ENCODE data around the gene IL4I1.
"Not testable (repeated sequence)": the region's sequence is repeated elsewhere in the genome, so short reads cannot be mapped to it uniquely, and the experiment has no call there.

IL4I1 gene

DNA sequence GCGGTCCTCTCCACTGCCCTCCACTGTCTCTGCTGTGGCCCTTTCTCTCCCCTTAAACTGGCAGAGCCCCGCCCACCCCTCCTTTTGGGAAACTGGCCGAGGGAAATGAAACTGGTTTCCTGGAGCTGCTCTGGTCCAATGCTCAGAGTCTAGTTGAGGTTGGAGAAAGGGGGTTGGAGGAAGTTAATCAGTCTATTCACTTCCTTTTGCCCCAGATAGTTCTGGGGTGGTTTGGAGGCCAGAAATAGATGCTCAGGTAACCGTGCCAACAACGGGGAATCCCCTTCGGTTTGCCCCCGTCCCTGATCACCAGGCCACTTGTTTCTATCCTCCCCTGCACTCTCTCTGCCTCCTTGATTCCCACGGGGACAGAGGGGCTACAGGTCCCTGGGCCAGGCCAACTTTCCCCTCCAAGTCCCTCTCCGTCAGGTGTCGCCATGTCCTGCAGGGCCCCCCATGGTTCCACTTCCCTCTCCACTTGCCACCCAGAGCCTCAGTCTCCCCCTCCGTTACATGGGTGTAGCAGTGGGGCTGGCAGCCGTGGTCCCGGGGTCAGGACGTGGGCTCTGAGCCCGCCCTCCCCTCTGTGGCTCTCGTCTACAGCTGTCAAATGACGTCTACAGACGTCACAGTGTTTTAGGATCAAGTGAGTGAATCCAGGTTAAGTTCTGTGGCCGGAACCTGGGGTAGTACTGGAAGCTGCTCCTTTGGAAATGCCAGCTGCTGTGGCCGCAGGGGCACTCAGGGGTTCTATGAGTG lies at the start of gene IL4I1:
IL4I1 (minus strand) TSS at position 25 of the 759 bp plus-strand sequence. CDS start 727 bp downstream, outside the sequence.
- Histone ChIP-seq H3K27ac (peak within 1 kb of the TSS in 20 of 21 experiments; percentile 18 to 84 (median 70)), H3K4me3 (peak within 1 kb of the TSS in 2 of 7 experiments; percentile 1 to 15)

DNA sequence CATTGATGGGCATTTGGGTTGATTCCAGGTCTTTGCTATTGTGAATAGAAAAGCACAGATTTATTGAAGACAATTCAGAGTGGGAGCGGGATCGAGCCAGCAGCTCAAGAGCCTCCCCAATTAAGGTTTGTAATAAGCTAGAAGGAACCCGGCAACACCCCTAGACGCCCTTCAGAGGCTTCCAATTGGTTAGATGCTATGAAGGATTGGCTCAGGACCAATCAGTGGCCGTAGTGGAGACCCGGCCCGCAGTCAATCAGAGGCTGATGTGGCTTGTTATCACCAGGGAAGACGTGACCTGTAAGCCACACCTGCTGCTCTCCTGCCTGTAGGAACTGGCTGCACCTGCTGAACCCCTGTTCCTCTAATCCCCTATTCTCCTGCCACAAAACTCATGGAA lies 49.7 kb upstream of the IL4I1 start:
- no peak overlapping the region for H3K4me3 ChIP-seq

GRCh38 chr19:49944567-49944966 lies 47.9 kb upstream of the IL4I1 start:
- H3K27ac ChIP-seq, H3K4me3 ChIP-seq: not testable (repeated sequence)

More for the DNA sequence above, 49.7 kb upstream of the IL4I1 start:
- no peak overlapping the region for H3K27ac ChIP-seq

GRCh38 chr19:49940482-49940791 lies 43.8 kb upstream of the IL4I1 start:
- Histone ChIP-seq H3K4me3 (no peak overlapping the region), H3K27ac (no peak overlapping the region)

DNA sequence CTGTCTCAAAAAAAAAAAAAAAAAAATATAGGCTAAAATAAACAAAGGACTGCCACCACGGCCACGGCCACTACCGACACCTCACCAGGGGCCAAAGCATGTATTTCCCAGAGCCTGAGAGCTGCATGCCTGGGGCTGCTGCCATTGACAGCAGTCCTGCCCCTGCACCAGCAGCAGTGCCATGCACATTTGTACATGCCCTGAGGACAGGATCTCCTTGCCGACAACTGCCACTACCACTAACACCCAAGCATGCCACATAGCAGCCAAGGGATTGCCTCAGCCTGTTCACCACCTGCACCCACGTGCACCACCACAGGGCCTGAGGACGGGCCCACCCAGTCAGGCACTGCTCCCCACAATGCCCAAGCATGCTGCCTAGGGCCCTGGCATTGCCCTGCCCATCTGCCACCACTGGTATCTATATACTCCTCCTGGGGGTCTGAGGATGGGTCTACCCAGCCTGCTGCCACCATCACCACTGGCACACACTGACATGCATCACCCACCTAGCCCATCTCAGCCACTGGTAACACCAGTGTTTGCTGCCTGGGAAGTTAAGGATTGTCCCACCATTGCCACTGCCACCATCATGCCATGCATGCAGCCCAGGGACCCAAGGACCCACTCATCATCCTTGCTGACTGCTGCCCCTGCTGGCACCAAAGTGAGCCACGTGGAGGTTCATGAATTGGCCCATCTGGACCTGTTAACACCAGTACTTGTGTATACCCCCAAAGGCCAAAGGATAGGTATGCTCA lies 43.2 kb upstream of the IL4I1 start:
- no peak overlapping the region for H3K27ac ChIP-seq
- no peak overlapping the region for H3K4me3 ChIP-seq

- Histone ChIP-seq H3K27ac (no peak overlapping the region), H3K4me3 (no peak overlapping the region)
These were observed 42.0 kb upstream of the IL4I1 start for GRCh38 chr19:49938662-49939061.

DNA sequence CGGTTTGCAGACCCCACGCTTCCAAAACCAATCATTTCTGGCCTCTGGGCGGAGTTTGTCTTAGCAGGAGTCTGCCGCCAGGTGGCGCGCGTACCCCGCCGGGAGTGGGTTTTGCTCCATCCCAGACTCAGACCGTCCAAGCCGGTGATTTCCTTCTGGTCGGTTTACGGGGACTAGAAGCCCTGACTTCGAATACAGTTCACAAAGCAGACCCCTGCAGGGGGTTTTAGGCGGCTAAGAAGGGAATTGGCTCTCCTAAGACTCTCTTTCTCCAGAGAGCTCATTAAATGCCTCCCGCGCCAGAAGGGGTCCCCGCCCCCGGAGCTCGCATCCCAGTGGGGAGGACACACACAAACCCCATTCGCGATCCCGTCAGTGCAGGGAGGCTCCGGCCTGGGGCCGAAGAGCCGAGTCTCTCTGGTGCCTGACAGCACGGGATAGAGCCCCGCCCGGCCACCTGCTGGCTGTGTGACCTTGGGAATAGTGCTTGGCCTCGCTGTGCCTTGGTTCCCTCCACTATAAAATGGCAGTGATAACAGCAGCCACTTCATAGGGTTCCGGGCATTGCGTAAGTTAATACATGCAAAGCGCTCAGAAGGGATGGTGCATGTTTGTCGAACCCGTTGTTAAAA lies 41.2 kb upstream of the IL4I1 start:
- H3K27ac ChIP-seq: no peak overlapping the region
- H3K4me3 ChIP-seq: no peak overlapping the region

DNA sequence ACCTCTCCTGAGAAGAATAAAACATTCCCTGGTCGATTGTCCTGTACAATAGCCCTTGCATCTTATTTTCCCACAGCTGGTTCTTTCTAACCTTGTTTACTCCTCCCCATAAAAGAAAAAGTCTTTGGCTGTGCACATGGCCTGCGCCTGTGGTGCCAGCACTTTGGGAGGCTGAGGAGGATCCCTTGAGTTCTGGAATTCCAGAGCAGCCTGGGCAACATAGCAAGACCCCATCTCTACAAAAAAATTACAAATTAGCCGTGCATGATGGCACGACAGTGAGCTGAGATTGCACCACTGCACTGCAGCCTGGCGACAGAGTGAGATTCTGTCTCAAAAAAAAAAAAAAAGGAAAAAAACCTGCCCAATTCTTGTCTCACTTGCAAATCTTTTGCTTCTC lies 39.9 kb upstream of the IL4I1 start:
- no peak overlapping the region for H3K27ac ChIP-seq

DNA sequence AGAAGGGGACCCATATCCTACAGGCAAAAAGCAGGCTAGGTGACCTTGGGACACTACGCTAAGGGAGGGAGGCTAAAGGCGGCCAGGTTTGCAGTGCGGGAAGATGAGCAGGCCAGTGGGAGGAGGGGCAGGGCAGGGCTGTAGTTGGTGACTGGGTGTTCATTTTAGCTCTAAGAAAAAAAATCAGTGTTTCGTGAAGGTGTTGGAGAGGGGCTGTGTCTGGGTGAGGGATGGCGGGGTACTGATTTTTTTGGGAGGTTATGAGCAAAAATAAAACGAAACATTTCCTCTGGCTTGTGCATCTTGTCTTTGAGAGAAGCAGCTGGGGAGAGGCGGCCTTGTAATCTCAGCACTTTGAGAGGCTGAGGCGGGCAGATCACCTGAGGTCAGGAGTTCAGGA lies 37.0 kb upstream of the IL4I1 start:
- no peak overlapping the region for H3K27ac ChIP-seq

More for the DNA sequence above, 39.9 kb upstream of the IL4I1 start:
- no peak overlapping the region for H3K4me3 ChIP-seq

GRCh38 chr19:49932731-49933131 lies 36.0 kb upstream of the IL4I1 start:
- Histone ChIP-seq H3K4me3 (no peak overlapping the region), H3K27ac (peak overlapping the region in 1 of 21 experiments; percentile 9)

More for the DNA sequence above, 37.0 kb upstream of the IL4I1 start:
- no peak overlapping the region for H3K4me3 ChIP-seq

- Histone ChIP-seq H3K4me3 (no peak overlapping the region), H3K27ac (no peak overlapping the region)
These were observed 35.4 kb upstream of the IL4I1 start for GRCh38 chr19:49932041-49932451.

DNA sequence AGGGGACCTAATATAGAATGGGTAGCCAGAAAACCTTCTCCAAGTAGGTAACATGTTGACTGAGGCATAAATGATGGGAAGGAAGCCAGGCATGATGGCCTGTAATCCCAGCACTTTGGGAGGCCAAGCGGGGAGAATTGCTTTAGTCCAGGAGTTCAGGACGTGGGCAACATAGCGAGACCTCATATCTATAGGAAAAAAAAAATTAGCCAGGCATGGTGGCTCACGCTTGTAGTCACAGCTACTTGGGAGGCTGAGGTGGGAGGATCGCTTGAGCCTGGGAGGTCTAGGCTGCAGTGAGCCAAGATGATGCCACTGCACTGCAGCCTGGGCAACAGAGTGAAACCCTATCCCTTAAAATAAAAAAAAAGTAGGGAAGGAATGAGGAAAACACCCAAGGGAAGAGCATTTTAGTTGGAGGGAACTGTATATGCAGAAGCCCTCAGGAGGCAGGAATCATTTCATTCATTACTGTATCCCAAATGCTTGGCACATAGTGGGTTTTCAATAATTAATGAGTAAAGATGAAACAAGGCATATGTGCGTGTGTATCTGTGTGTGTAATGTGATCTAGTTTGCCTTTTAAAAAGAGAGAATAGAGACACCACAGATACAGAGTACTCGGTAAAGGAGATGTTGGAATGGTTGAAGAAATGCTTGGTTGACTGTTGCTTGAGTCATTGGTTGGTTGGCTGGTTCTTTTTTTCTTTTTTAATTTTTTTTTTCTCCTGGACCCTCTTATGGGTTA lies 34.8 kb upstream of the IL4I1 start:
- Histone ChIP-seq H3K27ac (no peak overlapping the region), H3K4me3 (no peak overlapping the region)

GRCh38 chr19:49930483-49931011 lies 33.9 kb upstream of the IL4I1 start:
- Histone ChIP-seq H3K27ac (peak overlapping the region in 5 of 21 experiments; percentile 8 to 98 (median 97)), H3K4me3 (peak overlapping the region in 3 of 7 experiments; percentile 74 to 98 (median 79))

DNA sequence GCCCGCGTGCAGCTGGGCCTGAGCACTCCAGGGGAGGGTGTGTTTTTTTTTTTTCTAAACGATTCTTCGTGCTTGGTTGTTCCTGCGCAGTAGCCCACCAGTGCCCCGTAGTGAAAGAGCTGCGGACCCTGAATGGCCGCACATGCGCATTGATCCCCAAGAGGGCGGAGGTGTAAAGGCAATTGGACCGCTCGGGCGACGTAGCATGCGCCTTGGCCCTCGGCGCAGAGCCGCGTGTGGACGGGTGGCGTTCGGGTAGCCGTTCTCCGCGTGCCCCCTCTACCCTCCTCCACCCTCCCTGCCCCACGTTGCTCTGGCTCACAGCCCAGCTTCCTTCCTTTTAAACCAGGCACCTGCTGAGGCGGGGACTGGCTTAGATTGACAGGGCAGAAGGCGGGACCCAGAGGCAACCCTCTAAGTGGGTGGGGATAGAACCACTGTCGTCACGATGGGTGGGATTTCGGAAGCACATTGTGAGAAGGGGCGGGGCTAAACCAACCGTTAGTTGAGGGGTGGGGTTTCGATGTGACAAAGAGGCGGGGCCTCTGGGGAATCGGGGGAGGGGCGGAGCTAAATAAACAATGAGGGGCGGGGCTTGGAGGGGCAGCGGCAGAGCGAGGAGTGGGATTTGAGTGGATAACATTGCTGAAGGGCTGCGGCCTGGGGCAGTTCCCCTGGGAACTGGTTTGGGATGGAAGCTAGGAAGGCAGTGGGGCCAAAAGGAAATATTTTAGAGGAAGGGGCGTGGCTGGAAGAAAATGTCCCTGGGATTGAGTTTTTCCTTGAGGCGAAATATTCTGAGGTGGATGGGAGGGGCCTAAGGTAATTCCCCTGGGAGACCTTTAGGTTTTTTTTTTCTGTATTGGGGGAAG lies 33.2 kb upstream of the IL4I1 start:
- peak overlapping the region; percentile 29 to 100 (median 95) for H3K27ac ChIP-seq

GRCh38 chr19:49929121-49929610 lies 32.5 kb upstream of the IL4I1 start, which contains the start of the genes ATF5 and NUP62:
ATF5 (plus strand) TSS chr19:49929205; CDS start chr19:49930851, 1,646 bp downstream.
NUP62 (minus strand) TSS chr19:49929504; CDS start chr19:49909807, 19,697 bp downstream.
- Histone ChIP-seq H3K27ac (peak within 1 kb of the TSS; percentile 54 to 100 (median 95)), H3K4me3 (peak within 1 kb of the TSS; percentile 54 to 99 (median 79))

More for the DNA sequence above, 33.2 kb upstream of the IL4I1 start:
- peak overlapping the region; percentile 54 to 99 (median 79) for H3K4me3 ChIP-seq

- peak overlapping the region in 2 of 7 experiments; percentile 70 to 98 for H3K4me3 ChIP-seq
These were observed 31.0 kb upstream of the IL4I1 start for GRCh38 chr19:49927526-49928264.

GRCh38 chr19:49926515-49926914 lies 29.8 kb upstream of the IL4I1 start:
- Histone ChIP-seq H3K27ac (no peak overlapping the region), H3K4me3 (no peak overlapping the region)

More at GRCh38 chr19:49927526-49928264, 31.0 kb upstream of the IL4I1 start:
- H3K27ac ChIP-seq: peak overlapping the region in 13 of 21 experiments; percentile 28 to 100 (median 97)
